Measurements from ENCODE around the gene GALNT18.
A peak's percentile ranks its signal among the peaks of the same experiment; 100 is the strongest.
"Not testable (repeated sequence)": the region's sequence is repeated elsewhere in the genome, so short reads cannot be mapped to it uniquely, and the experiment has no call there.

The GALNT18 gene

DNA sequence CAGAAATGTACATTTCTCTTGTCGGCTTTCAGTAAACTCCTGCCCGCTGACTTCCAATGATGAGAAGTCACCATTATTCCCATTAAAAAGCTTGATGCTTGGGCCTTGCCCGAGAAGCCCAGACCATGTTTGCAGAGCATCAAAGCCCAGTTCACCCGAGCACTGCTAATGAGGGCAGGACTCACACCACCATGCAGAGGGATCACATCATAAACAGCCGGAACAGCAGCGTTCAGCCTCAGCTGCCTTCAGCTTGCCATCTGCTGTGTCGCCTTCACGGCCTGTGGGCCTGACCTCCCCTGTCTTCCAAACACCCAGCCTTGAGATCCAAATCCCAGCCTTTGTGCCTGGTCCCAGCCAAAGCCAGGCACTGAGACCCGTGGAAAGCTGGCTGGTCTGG is 163.3 kb downstream of the GALNT18 start:
- no peak for DNase-seq (ENCODE audit: low spot score)

GRCh38 chr11:11458001-11458400 is 163.8 kb downstream of the GALNT18 start:
- no peak for DNase-seq (ENCODE audit: low spot score)

DNA sequence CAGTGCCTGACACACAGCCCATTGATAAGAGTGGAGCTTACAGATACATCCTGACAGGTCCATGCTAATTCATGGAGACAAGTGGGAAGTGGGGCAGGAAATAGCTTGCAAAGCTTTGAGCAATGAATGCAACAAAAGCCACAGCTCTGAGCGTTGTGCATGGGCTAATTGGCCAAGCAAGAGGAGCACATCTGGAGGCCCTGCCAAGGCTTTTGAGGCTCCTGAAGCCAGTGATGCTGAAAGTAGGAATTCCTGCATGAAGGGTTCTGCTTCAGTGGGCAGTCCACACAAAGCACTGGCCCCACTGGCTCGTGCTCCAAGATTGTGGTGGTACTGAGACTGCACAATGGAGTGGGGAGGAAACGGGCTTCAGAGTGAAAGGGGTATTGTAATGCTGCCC is 164.9 kb downstream of the GALNT18 start:
- DNase-seq (ENCODE audit: low spot score) = no peak

DNA sequence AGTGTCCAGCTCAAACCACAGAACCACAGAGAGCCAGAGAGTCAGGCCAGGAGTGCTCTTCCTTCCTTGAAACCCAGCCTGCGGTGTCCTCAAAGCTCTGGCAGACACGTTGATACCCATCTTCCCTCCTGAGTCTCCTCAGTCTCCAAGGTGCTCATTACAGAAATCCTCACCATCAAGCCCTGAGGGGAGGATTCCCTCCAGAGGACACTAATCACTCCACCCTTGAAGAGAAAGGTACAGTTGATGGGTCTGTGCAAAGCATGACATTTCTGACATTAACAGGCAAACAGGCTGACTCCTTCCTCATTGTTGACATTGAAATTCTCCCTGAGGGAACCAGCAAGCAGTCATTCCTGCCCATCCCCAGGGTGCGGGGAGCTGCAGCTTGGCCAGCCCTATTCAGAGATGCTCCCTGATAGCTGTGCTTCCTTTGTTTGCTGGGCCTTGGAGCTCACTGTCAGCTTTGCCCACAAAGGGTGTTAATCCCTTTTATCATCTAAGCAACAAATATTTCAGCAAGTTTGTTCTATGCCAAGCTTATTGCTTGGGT is 167.1 kb downstream of the GALNT18 start:
- no peak for DNase-seq (ENCODE audit: low spot score)

GRCh38 chr11:11451501-11452005 is 170.3 kb downstream of the GALNT18 start:
- no peak for DNase-seq (ENCODE audit: low spot score)

DNA sequence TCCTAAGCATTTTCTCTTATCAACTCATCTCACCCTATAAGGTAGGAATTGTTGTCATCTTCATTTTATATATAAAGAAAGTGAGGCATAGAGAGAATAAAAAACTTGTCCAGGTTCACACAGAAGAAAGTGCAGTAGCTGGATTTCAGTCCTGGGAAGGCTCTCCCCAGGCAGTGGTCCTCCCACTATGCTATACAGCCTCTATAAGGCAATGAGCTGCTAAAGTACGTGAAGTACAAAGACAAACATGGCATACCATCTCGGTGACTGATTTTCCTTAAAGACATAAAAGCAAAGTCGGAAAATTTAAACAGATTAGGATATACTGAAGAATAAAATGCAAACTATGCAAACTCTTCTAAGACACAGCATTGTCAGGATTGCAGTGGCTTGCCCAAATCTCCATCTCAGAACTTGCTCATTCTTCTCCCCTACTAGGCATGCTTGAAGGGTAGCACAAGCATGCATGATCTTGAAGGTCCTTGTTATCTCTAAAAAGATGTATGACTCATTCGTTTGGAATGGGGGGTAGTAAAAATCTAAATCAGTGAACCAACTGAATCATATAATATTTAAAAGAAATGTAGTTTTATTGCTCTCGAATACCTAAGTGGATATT is 171.0 kb downstream of the GALNT18 start:
- no peak for DNase-seq (ENCODE audit: low spot score)

- DNase-seq (ENCODE audit: low spot score) = no peak
Observed at GRCh38 chr11:11449327-11449726, 172.5 kb downstream of the GALNT18 start.

GRCh38 chr11:11448626-11449025 is 173.2 kb downstream of the GALNT18 start:
- no peak for DNase-seq (ENCODE audit: low spot score)

- DNase-seq (ENCODE audit: low spot score) = not testable (repeated sequence)
Observed at GRCh38 chr11:11447601-11448000, 174.2 kb downstream of the GALNT18 start.

GRCh38 chr11:11446967-11447366 is 174.8 kb downstream of the GALNT18 start:
- DNase-seq (ENCODE audit: low spot score) = no peak

DNA sequence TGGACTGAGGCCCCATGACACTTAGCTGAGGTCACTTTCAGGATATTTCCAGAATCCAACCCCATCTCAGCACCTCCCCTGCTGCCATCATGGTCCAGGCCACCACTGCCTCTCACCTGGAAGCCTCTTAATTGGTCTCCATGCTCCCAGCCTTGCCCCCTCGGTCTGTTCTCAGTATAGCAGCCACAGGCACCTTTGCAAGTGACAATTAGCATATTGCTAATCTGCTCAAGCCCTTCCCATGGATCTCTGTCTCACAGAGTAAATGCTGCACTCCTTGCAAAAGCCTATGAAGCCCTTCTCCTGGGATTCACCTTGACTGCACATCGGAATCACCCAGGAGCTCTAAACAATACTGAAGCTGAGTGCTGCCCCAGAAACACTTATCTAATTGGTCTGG is 175.2 kb downstream of the GALNT18 start:
- DNase-seq (ENCODE audit: low spot score) = no peak

DNA sequence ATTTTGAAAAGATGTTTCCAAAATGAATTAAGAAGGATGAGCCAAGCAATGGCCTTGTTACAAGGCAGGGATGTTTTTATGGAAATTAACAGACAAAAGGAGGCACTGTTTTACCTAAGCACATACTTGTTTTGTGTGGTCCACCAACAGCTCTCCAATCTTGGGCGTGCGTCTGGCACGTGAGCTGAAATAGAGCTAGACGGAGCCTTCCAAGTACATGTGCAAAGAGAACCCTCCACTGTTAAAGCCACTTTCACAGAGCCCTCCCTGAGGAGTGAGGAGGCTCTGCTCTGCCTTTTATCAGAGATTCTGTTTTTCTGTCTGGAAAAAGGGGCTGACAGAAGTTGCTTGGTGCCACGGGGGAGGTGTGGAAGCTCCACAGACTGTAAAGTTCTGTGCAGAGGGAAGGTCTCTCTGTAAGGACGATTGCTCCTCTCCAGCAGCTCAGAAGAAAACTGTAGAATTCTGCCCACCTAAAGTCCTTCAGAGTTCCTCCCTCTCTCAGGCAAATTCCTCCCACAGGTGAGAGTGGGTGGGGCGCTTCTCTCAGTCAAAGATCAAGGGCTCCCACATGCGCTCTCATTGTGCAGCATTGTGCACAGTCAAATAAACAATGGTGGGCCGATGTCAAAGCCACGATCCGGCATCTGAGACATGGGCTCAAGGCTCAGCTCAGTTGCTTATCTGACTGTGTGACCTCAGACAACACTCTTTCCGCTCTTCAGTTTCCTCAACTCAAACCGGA is 176.2 kb downstream of the GALNT18 start:
- DNase-seq (ENCODE audit: low spot score) = no peak

- DNase-seq (ENCODE audit: low spot score) = no peak
Observed at GRCh38 chr11:11444804-11445131, 177.0 kb downstream of the GALNT18 start.

- DNase-seq (ENCODE audit: low spot score) = no peak
Observed at GRCh38 chr11:11444027-11444803, 177.6 kb downstream of the GALNT18 start.

- peak; percentile 18 for DNase-seq (ENCODE audit: low spot score)
Observed at GRCh38 chr11:11442791-11443190, 179.0 kb downstream of the GALNT18 start.

DNA sequence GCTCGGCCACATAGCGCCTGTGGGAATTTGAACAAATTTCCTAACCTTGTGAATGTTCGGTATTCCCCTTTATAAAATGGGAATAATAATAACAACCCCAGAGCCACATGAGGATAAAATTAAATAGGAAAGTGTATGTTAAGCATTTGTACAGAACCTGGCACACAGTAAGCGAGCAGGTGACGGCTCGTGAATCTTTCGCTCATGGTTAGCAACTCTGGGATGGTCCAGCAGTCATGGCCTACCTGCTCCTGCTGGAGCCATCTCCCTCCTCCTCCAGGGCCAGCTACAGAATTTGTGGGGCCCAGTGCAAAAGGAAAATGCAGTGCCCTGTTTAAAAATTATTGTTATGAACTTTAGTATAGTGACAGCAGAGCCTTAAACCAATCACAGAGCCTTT is 180.3 kb downstream of the GALNT18 start:
- DNase-seq (ENCODE audit: low spot score) = no peak

GRCh38 chr11:11441091-11441490 is 180.7 kb downstream of the GALNT18 start:
- no peak for DNase-seq (ENCODE audit: low spot score)

DNA sequence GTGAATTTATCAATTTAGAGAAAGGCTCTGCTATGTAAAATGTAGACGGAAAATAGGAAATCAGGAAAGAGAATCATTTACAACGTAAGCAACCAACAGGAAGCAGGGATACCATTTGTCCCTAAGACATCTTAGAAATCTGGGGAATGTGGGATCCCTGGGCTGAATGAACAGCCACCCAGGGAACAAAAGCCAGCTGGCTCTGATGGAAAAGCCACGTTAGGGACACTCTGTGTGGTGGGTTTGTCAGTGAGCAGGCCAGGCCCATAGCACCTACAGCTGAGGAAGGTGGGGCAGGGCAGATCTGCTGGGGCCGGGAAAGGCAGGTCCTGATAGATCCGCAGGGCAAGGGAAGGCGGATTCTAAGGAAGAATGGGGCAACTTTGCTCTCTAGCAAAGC is 181.7 kb downstream of the GALNT18 start:
- DNase-seq (ENCODE audit: low spot score) = no peak

DNA sequence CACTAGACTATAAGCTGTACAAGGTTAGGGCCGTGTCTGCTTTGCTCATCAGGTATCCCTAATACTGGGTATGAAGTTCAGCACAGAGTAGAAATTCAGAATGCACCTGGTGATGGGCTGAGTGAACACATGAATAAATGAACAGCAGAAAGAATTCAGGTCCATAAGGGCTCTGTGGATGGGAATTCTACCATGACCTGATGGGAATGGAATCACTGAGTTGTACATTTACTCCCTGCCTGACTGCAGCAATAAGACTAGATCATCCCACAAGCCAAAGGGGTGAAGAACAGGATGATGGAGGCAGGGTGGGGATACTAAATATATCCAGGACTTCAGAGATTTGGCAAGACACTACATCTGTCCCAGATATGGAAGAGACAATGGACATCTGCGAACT is 182.2 kb downstream of the GALNT18 start:
- DNase-seq (ENCODE audit: low spot score) = no peak

DNA sequence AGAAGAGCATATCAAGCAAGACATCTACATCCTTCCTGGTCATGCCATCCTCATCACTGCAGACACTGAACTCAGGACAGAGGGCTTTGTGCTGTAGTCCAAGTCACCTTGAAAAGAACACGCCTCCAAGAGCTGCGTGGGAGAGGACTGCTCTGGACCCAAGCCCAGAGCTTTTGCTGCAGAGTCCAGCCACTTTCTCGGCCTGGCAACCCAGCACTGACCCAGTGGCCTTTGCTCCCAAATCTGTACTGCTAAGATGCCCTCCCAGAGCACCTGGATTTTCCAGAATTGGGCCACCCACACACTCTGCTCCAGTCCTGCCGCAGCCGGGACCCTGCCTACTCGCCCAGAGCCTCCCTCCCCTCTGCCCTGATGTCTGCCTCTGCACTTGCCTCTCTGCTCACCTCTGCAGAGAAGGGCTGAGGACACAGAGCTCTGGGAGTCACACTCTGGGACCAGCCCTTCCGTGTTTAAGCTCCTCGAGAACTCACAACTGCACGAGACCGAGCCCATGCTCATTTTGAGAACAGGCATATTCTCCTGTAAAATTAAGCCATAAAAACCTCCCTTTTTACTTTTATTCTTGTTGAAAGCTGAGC is 185.0 kb downstream of the GALNT18 start:
- DNase-seq (ENCODE audit: low spot score) = no peak

DNA sequence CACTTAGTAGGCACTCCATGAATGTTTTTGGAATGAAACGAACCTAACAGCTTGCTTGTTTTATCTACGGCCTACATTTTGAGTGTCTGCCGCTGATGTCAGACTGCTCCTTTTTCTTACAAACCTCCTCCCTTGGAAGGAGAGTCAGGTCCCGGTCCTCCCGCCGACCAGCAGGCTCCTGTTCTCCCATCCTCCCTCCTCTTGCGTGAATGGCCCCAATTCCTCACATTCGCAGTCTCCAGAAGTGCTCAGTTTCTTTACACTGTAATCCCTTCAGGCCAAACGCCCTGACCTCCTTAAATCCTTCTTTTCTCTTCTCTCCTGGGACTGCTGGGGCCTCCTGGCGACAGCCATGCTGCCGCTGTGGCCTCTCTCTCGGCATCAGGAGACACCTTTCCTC is 186.2 kb downstream of the GALNT18 start:
- DNase-seq (ENCODE audit: low spot score) = no peak

- no peak for DNase-seq (ENCODE audit: low spot score)
Observed at GRCh38 chr11:11433960-11434359, 187.8 kb downstream of the GALNT18 start.

Data from hematopoietic multipotent progenitor cell treated with erythropoietin and hydrocortisone succinate and interleukin-3 and kit ligand, for 17 days (in vitro differentiated cells).